ENCODE measurements around the gene ATP5PD.

DNA sequence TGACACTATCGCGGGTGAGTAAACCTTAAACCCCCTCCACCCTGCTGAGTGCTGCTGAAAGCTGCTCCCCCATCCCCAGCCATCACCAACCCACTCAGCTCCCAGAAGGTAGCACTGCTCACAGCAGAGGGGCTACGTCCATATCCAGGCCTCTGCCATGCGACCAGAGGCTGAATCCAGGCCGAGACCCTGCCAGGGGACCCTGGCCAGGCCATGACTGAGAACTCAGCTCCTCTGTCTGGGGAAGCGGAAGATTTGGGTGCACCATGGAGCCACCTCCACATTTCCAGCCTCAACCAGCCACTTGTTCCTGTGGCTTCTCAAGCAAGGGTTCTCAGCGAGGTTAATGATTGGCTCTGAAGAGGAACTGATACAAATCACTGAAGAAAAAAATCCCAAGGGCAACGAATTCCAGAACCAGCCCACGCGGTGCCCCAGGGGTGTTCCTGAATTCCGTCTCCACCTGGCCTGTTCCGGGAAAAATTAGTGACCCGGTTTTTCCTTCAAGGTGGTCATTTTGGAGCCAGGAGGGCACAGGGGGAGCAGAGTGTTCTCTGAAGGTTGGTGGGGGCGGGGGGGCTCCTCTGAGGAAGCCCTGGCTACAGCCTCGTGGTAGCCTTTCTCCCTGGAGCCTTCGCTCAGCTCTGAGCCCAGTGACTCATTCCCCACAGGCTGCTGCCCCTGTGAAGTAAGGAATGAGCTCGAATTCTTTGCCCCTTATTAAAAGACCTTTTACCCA lies 31.7 kb upstream of the ATP5PD start:
- TF ChIP-seq, protein P1, sequence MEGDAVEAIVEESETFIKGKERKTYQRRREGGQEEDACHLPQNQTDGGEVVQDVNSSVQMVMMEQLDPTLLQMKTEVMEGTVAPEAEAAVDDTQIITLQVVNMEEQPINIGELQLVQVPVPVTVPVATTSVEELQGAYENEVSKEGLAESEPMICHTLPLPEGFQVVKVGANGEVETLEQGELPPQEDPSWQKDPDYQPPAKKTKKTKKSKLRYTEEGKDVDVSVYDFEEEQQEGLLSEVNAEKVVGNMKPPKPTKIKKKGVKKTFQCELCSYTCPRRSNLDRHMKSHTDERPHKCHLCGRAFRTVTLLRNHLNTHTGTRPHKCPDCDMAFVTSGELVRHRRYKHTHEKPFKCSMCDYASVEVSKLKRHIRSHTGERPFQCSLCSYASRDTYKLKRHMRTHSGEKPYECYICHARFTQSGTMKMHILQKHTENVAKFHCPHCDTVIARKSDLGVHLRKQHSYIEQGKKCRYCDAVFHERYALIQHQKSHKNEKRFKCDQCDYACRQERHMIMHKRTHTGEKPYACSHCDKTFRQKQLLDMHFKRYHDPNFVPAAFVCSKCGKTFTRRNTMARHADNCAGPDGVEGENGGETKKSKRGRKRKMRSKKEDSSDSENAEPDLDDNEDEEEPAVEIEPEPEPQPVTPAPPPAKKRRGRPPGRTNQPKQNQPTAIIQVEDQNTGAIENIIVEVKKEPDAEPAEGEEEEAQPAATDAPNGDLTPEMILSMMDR (IDR thresholded peaks at IDR 0.05; ENCODE audit: insufficient read depth, low read length), result no peak
- TF ChIP-seq, protein P2, sequence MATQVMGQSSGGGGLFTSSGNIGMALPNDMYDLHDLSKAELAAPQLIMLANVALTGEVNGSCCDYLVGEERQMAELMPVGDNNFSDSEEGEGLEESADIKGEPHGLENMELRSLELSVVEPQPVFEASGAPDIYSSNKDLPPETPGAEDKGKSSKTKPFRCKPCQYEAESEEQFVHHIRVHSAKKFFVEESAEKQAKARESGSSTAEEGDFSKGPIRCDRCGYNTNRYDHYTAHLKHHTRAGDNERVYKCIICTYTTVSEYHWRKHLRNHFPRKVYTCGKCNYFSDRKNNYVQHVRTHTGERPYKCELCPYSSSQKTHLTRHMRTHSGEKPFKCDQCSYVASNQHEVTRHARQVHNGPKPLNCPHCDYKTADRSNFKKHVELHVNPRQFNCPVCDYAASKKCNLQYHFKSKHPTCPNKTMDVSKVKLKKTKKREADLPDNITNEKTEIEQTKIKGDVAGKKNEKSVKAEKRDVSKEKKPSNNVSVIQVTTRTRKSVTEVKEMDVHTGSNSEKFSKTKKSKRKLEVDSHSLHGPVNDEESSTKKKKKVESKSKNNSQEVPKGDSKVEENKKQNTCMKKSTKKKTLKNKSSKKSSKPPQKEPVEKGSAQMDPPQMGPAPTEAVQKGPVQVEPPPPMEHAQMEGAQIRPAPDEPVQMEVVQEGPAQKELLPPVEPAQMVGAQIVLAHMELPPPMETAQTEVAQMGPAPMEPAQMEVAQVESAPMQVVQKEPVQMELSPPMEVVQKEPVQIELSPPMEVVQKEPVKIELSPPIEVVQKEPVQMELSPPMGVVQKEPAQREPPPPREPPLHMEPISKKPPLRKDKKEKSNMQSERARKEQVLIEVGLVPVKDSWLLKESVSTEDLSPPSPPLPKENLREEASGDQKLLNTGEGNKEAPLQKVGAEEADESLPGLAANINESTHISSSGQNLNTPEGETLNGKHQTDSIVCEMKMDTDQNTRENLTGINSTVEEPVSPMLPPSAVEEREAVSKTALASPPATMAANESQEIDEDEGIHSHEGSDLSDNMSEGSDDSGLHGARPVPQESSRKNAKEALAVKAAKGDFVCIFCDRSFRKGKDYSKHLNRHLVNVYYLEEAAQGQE (IDR thresholded peaks at IDR 0.05; ENCODE audit: insufficient replicate concordance, low read depth), result no peak
- no peak for TF ChIP-seq POLR2AphosphoS5 (IDR thresholded peaks at IDR 0.05; ENCODE audit: low read depth)
- no peak for TF ChIP-seq GABPA (IDR thresholded peaks at IDR 0.05; ENCODE audit: low read depth)
- no peak for TF ChIP-seq SPI1 (IDR thresholded peaks at IDR 0.05; ENCODE audit: borderline replicate concordance, low read depth)

All from HL-60 (cell line).